C4-2B (cell line): Measurements from ENCODE around the gene SOX1.

Experiments
- CTCF ChIP-seq: fragments of 450-650 bp; conservative IDR thresholded peaks from 2 replicates; pipeline ENCODE4 v1.5.1; 2017; ENCODE audit warnings: mild to moderate bottlenecking
- ZFX ChIP-seq: fragments of 450-650 bp; IDR thresholded peaks from 2 replicates; pipeline ENCODE4 v1.6.1; 2017

- TF ChIP-seq CTCF = no peak
- TF ChIP-seq ZFX = no peak
Observed at GRCh38 chr13:112114391-112114790, 47.4 kb downstream of the SOX1 start.
